ENCODE data around the gene SENP5.

GRCh38 chr3:196938124-196938523 lies 70.4 kb downstream of the SENP5 start:
- TF ChIP-seq EZH2 (IDR thresholded peaks at IDR 0.05; ENCODE audit: insufficient read depth, poor library complexity, severe bottlenecking) = no peak
- no peak for TF ChIP-seq EZH2phosphoT487 (IDR thresholded peaks at IDR 0.05; ENCODE audit: insufficient read depth, low read depth)

Measured in GM23248 (cell line).